IgD-negative memory B cell (primary cell): ENCODE data around the gene TLE1. TPM values are rescaled to one million over a fixed set of nuclear protein-coding genes. Genes with fewer than 3 reads are reported as not detected.
"Not testable (repeated sequence)": the region's sequence is repeated elsewhere in the genome, so short reads cannot be mapped to it uniquely, and the experiment has no call there.

ENCODE experiments used
- H3K27ac Mint-ChIP-seq, 3 donors: one replicate each; pipeline ENCODE4 v1.8.0; 2020 to 2022; ENCODE audit warnings: mild to moderate bottlenecking in 3 of 3, mixed read lengths in 3 of 3, moderate library complexity in 1 of 3
- H3K27me3 Mint-ChIP-seq: one replicate; pipeline ENCODE4 v1.8.0; 2021; ENCODE audit warnings: mixed read lengths
- H3K36me3 Mint-ChIP-seq: one replicate; pipeline ENCODE4 v1.8.0; 2020; ENCODE audit warnings: mild to moderate bottlenecking, mixed read lengths
- H3K4me1 Mint-ChIP-seq, 3 donors: one replicate each; pipeline ENCODE4 v1.8.0; 2020 to 2022; ENCODE audit warnings: mixed read lengths in 3 of 3, mild to moderate bottlenecking in 1 of 3
- H3K4me3 Mint-ChIP-seq, 4 donors: one replicate each; pipeline ENCODE4 v1.8.0; 2020 to 2022; ENCODE audit warnings: mild to moderate bottlenecking in 4 of 4, mixed read lengths in 4 of 4, moderate library complexity in 3 of 4
- H3K9me3 Mint-ChIP-seq, 3 donors: one replicate each; pipeline ENCODE4 v1.8.0; 2020 to 2021; ENCODE audit warnings: mixed read lengths in 3 of 3, mild to moderate bottlenecking in 1 of 3
- polyA plus RNA-seq: library from polyadenylated mRNA; unstranded; fragments of 300-500 nt; fragmentation: Illumina TruSeq; gene quantifications from one replicate; pipeline ENCODE4 v1.2.3, GENCODE V29; 2021

Gene TLE1
- polyA plus RNA-seq, 1 donor from 2014 or later = 115 TPM

DNA sequence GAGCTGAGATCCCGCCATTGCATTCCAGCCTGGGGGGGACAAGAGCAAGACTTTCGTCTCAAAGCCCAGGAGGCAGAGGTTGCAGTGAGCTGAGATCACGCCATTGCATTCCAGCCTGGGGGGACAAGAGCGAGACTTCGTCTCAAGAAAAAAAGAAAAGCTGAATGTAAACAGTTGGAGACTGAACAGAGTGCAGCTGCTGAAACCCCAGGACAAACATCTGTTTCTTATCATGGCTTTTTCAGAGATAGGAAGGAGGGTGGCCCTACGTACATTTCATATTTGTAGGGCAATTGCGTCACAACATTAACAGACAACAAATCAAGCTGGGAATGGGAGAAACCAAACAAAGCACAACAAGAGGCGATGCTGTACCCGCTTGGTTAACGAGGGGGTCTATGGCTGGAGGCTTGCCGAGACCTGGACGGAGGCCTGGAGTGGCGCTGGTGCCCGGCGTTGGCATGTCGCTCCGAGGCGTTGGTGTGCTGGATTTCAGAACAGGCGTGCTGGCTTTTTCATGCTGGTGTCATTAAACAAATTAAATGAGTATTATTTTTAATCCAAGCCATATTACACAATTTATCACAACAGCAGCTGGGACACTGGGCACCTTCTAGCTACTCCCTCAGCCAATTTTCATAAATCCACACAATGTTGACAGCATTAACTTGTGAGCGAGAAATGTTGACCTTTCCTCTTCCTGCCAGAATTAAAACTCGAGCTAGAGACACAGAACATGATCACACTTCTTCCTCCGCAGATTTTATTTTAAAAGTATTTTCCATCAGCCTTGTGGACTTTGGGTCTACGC lies 76.1 kb downstream of the TLE1 start:
- no peaks in the 10 kb centered on the region for H3K9me3 Mint-ChIP-seq
- H3K27ac Mint-ChIP-seq = no peak overlapping the region
- peaks cover 10% of the 10 kb centered on the region for H3K36me3 Mint-ChIP-seq
- no peaks in the 10 kb centered on the region for H3K27me3 Mint-ChIP-seq
- H3K4me3 Mint-ChIP-seq = no peak overlapping the region
- H3K4me1 Mint-ChIP-seq = peaks cover 14 to 18% (median 15%) of the 10 kb centered on the region in 3 donors

DNA sequence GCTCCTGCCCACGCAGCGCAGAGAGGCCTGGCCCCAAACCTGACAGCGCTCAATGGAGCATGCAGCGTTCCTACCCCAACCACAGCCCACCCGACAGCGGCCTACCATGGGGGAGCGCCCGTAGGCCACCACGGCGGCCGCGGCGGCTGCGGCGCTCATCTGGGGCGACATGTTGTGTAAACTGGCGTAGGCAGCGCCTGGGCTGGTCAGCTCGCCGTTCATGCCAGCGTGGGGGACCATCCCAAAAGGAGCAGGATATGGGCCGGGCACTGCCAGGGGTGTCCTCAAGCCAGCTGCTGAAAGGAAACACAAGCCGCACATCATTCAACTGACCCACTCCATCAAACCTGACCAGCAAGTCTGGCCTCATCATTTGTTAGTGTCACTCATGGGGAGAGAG lies 77.7 kb downstream of the TLE1 start:
- H3K4me3 Mint-ChIP-seq = no peak overlapping the region
- H3K9me3 Mint-ChIP-seq = no peaks in the 10 kb centered on the region
- H3K27me3 Mint-ChIP-seq = no peaks in the 10 kb centered on the region
- no peak overlapping the region for H3K27ac Mint-ChIP-seq
- H3K36me3 Mint-ChIP-seq = peaks cover 13% of the 10 kb centered on the region
- H3K4me1 Mint-ChIP-seq = peaks cover 14 to 15% (median 15%) of the 10 kb centered on the region in 3 donors

DNA sequence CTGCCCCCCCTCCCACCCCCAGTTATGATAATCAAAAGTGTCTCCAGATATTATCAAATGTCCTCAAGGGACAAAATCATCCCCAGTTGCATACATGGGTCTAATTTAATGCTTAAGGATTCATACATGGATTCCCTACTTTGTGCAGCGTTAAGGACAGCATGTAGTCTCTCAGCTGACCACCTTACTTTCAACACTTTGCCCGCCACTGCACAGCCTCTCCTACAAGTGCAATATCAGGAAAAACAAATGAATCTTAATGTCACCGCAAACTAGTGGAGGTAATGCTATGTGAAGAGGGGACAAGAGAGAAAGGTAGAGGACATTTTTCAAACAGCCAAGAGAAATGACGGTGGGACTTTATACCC lies 78.6 kb downstream of the TLE1 start:
- Mint-ChIP-seq H3K9me3 (no peaks in the 10 kb centered on the region), H3K36me3 (peaks cover 19% of the 10 kb centered on the region), H3K4me1 (peaks cover 13 to 15% (median 13%) of the 10 kb centered on the region in 3 donors), H3K27me3 (no peaks in the 10 kb centered on the region), H3K4me3 (no peak overlapping the region), H3K27ac (peak overlapping the region in 1 of 3 donors; percentile 69)

DNA sequence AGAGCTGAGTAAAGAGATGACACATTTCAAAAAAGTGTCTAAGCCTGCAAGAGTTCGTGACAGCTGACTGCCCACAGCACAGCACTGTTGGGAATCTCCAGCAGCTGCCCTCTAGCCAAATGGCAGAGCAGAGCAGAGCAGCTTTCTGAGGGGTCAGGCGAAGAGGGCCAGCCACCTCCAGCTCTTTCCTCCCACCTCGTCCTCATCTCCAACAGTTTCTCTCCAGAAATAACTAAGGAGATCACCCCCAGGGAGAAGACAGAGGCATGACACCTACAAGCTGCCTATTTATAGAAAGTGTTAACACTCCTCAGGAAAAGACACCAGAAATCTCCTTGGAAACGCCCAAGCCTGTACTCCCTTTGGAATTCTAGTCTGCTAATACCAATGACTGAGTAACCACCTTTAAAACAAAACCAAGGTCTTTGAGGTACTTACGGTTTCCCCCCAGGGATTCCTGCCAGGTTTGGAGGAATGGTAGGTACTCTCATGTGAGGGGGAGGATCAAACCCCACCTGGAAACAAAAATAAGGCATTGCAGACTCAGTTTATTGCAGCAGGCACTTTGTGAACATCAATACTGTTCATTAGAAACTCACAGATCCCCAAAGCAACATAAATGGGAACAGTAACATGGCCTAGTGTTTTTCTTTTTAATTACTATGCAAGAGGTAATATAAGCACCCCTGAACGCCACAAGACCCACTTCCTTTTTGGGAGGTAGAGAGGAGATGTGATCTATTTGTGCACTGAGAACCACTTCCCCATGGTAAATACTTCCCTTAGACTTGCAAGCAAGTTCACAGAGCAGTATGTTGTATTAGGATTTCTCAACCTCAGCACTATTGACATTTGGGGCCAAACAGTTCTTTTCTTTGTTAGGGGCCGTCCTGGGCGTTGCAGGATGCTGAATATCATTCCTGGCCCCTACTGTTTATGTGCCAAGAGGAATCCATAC lies 79.3 kb downstream of the TLE1 start:
- peaks cover 19% of the 10 kb centered on the region for H3K36me3 Mint-ChIP-seq
- peak overlapping the region in 1 of 3 donors; percentile 69 for H3K27ac Mint-ChIP-seq
- no peaks in the 10 kb centered on the region for H3K9me3 Mint-ChIP-seq
- H3K27me3 Mint-ChIP-seq = no peaks in the 10 kb centered on the region
- peak overlapping the region in 2 of 4 donors; percentile 31 to 71 for H3K4me3 Mint-ChIP-seq
- H3K4me1 Mint-ChIP-seq = peaks cover 12 to 16% (median 13%) of the 10 kb centered on the region in 3 donors

DNA sequence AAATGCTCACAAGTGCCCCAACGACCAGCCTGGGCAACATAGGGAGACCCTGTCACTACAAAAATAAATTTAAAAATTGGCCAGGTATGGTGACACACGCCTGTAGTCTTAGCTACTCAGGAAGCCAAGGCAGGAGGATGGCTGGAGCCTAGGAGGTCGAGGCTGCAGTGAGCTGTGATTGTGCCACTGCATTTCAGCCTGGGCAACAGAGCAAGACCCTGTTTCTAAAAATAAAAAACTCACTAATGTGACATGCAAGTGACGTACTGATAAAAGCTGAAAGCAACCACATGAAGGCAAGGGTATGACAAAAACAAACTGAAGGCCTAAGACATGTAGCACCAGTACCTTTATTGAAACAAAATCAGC lies 81.1 kb downstream of the TLE1 start:
- no peak overlapping the region for H3K4me3 Mint-ChIP-seq
- no peaks in the 10 kb centered on the region for H3K9me3 Mint-ChIP-seq
- peaks cover 25% of the 10 kb centered on the region for H3K36me3 Mint-ChIP-seq
- peaks cover 12 to 17% (median 16%) of the 10 kb centered on the region in 3 donors for H3K4me1 Mint-ChIP-seq
- H3K27ac Mint-ChIP-seq = no peak overlapping the region
- H3K27me3 Mint-ChIP-seq = no peaks in the 10 kb centered on the region

DNA sequence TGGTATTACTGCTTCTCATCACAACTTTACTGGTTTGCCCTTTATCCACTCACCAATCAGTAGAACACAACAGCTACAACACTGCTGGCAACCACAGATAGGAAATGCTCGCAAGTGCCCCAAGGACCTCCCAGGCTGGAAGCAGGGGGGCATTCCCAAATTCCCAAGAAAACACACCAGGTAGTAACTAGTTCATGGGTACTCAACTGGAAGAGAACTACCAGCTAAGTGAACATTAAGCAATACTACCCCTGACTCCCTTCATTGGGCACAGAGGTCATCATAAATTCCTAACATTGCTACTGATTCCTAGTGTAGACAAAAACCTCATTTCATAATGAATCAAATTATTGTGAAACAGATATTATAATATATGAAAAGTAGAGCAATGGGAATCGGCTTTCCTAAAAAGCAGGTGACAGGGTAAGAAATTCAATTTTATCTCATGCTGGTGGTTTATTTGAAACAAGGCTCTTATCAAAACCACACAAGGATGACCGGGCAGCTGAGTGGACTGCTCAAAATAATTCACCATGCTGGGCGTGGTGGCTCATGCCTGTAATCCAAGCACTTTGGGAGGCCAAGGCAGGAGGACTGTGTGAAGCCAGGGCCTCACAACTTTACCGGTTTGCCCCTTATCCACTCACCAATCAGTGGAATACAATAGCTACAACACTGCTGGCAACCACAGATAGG lies 81.6 kb downstream of the TLE1 start:
- H3K4me1 Mint-ChIP-seq = peaks cover 14 to 19% (median 19%) of the 10 kb centered on the region in 3 donors
- H3K4me3 Mint-ChIP-seq = no peak overlapping the region
- no peak overlapping the region for H3K27ac Mint-ChIP-seq
- no peaks in the 10 kb centered on the region for H3K27me3 Mint-ChIP-seq
- peaks cover 25% of the 10 kb centered on the region for H3K36me3 Mint-ChIP-seq
- H3K9me3 Mint-ChIP-seq = no peaks in the 10 kb centered on the region

DNA sequence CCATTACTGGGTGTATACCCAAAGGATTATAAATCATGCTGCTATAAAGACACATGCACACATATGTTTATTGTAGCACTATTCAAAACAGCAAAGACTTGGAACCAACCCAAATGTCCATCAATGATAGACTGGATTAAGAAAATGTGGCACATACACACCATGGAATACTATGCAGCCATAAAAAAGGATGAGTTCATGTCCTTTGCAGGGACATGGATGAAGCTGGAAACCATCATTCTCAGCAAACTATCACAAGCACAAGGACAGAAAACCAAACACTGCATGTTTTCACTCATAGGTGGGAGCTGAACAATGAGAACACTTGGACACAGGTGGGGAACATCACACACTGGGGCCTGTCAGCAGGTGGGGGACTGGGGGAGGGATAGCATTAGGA lies 83.1 kb downstream of the TLE1 start:
- H3K27ac Mint-ChIP-seq, H3K4me3 Mint-ChIP-seq, H3K9me3 Mint-ChIP-seq, H3K27me3 Mint-ChIP-seq: not testable (repeated sequence)
- Mint-ChIP-seq H3K36me3 (peaks cover 29% of the 10 kb centered on the region), H3K4me1 (peaks cover 21 to 31% (median 30%) of the 10 kb centered on the region in 3 donors)

DNA sequence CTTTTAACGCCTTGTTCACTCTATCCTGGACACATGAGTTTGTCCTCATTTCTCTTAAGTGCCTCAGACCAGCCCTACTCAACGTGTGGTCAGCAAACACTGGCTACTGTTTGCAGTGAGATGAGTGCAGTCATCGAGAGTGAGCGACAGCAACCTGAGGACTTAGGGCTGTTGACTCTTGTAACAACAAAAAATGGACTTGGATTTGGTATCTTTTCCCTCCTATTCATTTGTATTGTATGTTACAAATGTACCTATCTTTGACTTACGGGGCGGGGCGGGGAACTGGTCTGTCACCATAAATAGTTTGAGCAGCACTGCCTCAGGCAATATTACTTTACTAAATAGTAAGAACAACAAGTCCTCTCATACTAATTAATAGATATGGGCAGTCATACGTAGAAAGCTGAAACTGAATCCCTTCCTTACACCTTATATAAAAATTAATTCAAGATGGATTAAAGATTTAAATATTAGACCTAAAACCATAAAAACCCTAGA lies 84.1 kb downstream of the TLE1 start:
- H3K4me1 Mint-ChIP-seq = peaks cover 19 to 29% (median 28%) of the 10 kb centered on the region in 3 donors
- no peaks in the 10 kb centered on the region for H3K9me3 Mint-ChIP-seq
- no peaks in the 10 kb centered on the region for H3K27me3 Mint-ChIP-seq
- H3K36me3 Mint-ChIP-seq = peaks cover 29% of the 10 kb centered on the region
- H3K4me3 Mint-ChIP-seq = no peak overlapping the region
- no peak overlapping the region for H3K27ac Mint-ChIP-seq

DNA sequence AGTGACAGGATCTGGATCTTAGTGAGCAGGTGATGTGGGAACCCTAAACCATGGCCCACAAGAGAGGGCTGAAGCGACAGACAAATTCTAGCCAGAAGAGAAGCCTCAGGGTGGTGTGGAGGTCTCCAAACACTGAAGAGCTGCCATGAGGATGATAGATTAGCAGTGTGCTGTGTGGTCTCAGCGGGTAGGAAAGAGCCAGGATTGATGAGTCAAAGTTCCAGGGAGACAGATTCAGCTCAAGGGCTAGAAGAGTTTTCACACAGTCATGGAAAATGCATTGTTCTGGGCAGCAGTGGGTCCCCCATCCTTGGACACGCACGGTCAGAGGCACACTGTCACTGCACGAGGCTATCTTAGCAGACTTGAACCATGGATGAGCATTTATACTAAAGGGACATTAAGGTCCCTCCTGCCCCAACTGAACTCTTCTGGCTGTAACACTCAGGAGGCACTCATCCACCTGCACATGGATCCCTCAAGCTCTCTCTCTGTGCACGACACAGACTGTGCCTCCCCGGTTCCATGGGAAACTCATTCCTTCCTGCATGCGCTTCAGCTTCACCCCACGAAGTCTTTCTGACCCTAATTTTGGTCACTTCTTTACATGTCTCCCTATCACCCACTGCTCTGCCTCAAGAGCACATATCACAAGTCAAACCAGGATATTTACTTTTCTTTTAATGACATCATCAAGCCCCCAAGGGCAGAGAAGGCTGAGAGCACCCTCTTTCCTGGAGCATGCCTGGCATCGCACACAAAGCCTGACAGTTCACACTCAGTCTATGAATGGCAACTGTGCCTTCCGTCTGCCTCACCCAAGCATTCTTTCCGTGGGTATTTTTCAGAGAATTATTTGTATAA lies 84.8 kb downstream of the TLE1 start:
- Mint-ChIP-seq H3K4me1 (peaks cover 21 to 31% (median 29%) of the 10 kb centered on the region in 3 donors), H3K4me3 (no peak overlapping the region), H3K9me3 (no peaks in the 10 kb centered on the region), H3K27ac (no peak overlapping the region), H3K27me3 (no peaks in the 10 kb centered on the region), H3K36me3 (peaks cover 29% of the 10 kb centered on the region)

DNA sequence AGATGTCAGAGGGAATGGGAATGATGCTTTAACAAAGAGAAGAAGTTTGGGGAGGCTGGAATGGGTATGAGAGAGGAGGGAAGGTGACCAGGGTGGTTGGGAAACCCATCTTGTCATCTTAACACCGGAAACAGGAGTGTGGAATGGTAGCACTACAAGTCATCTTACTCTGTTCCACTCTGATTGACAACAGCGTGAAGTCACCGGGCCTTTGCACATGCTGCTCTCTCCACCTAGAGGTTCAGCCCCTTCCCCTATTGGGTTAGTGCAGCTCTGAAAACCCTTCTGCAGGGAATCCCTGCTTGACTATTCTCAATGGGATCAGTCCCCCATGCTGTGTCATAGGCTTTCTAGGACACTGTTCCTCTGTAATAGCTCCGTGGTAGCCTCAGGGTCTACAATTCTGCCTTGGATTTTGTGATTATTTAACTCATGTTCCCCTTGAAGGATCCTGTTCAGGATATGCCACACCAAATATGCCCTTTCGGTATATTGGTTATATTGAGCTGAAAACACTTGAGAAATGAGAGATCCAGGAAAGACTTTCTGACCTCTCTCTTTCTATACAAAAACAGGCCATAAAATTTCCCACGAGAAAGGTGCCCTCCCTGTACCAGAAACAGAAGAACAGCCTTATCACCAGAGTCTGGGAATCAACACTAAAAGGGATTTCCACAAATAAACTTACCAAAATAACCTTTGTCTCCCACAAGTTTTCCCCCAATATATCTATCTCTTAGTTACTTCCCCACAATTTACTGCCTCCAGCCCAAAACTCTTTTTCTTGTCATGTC lies 86.3 kb downstream of the TLE1 start:
- Mint-ChIP-seq H3K27me3 (no peaks in the 10 kb centered on the region), H3K4me1 (peaks cover 29 to 39% (median 36%) of the 10 kb centered on the region in 3 donors), H3K36me3 (peaks cover 29% of the 10 kb centered on the region), H3K9me3 (no peaks in the 10 kb centered on the region), H3K27ac (peak overlapping the region in 2 of 3 donors; percentile 51 to 61), H3K4me3 (peak overlapping the region in 1 of 4 donors; percentile 38)

DNA sequence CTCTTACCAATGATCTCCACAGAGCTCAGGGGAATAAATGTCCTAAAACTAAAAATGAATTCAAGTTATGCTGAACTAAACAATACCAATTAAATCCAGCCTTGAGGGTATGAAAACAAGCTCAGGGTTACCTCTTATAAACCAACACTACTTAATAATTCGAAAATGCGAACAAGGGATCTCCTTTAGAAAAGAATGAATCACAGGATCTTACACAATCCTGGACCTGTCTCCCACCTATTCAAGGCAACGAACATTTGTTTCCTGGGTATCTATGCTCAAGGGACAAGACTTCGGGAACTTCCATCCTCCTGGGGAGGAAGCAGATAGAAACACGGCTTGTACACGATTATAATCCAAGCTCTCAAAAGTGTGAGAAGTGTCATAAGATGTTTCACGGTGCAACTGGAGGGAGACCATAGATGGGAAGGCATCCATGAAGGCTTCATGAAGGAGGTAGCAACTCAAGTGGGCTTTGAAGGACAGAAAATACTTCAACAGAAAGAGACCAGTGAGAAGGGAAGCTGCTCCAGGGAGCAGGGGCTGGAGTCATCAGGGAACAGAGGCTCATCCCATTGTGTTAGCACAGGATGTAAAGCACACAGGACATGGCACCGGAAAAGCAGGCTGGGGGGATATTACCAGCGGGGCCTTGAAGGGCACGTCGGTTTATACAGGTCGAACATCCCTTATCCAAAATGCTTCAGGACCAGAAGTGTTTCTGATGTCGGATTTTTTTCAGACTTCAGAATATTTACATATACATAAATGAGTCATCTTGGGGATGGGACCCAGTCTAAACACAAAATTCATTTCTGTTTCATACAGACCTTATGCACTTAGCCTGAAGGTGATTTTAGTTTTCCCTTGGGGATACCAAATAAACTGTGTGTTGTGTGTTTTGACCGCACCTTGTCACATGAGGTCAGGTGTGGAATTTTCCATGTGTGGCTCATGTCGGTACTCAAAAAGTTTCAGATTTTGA lies 87.4 kb downstream of the TLE1 start:
- Mint-ChIP-seq H3K9me3 (no peaks in the 10 kb centered on the region), H3K36me3 (peaks cover 22% of the 10 kb centered on the region), H3K27ac (peak overlapping the region in 2 of 3 donors; percentile 82 to 83), H3K27me3 (no peaks in the 10 kb centered on the region), H3K4me3 (peak overlapping the region in 2 of 4 donors; percentile 63 to 89), H3K4me1 (peaks cover 38 to 45% (median 43%) of the 10 kb centered on the region in 3 donors)

DNA sequence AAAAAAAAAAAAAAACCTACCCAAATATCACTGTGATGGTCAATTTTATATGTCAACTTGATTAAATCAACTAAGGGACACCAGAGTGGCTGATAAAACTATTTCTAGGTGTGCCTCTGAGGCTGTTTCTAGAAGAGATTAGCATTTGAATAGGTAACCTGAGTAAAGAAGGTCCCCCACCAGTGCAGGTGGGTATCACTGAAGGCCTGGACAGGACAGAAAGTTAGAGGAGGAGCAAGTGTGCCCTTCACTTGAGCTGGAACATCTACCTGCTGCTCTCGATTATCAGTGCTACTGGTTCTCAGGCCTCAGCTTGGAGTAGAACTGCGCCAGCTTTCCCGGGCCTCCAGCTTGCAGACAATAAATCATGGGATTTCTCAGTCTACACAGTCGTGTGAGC lies 88.7 kb downstream of the TLE1 start:
- H3K27ac Mint-ChIP-seq = peak overlapping the region in 1 of 3 donors; percentile 26
- H3K4me1 Mint-ChIP-seq = peaks cover 43 to 53% (median 48%) of the 10 kb centered on the region in 3 donors
- H3K9me3 Mint-ChIP-seq = no peaks in the 10 kb centered on the region
- H3K4me3 Mint-ChIP-seq = no peak overlapping the region
- no peaks in the 10 kb centered on the region for H3K27me3 Mint-ChIP-seq
- peaks cover 15% of the 10 kb centered on the region for H3K36me3 Mint-ChIP-seq
